GM10266 (cell line): ENCODE data around the gene ADCY3.
A peak's percentile ranks its signal among the peaks of the same experiment; 100 is the strongest.

Experiments
- DNase-seq: peaks from one replicate; pipeline ENCODE4 v3.0.0; 2012; ENCODE audit errors: extremely low spot score
- TF ChIP-seq, protein P1 (sequence below): IDR thresholded peaks from 2 replicates; pipeline ENCODE4 v1.5.1; 2012; ENCODE audit warnings: mild to moderate bottlenecking, low read depth; ENCODE audit not compliant: control insufficient read depth, insufficient read depth; ENCODE audit errors: missing control alignments

ADCY3 gene

DNA sequence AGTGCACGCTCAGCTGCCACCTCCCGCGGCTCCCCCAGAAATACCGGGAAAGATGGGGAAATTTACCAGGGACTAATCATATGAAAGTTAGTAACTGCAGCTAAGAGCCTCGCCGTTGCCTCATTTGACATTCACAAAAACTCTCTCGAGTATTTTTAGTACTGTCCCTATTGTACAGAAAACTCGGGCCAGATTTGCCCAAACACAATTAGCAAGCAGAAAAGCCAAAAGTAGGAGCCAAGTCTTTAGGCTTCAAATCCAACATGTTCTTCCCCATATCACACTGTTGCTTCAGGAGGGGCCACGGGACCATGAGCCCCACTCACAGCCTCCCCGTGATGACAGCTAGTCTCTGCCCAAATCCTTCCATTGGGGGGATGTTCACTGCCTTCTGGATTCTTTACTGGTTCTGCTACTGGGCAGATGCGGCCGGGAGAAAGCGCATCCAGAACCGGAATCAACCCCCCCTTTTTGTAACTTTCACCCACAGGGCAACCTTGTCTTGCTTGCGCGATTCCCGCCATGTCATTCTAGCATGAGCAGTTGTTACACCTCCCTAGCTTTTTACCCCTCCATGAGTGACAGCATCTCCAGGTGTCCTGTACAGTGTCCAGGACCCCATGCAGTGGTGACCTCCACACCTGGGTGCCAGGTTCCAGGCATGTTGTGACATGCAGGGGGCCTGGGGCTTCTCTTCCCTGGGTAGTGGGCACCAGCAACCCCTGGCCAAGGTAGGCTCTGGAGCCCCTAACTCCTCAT lies 91.6 kb downstream of the ADCY3 start:
- TF ChIP-seq, protein P1, sequence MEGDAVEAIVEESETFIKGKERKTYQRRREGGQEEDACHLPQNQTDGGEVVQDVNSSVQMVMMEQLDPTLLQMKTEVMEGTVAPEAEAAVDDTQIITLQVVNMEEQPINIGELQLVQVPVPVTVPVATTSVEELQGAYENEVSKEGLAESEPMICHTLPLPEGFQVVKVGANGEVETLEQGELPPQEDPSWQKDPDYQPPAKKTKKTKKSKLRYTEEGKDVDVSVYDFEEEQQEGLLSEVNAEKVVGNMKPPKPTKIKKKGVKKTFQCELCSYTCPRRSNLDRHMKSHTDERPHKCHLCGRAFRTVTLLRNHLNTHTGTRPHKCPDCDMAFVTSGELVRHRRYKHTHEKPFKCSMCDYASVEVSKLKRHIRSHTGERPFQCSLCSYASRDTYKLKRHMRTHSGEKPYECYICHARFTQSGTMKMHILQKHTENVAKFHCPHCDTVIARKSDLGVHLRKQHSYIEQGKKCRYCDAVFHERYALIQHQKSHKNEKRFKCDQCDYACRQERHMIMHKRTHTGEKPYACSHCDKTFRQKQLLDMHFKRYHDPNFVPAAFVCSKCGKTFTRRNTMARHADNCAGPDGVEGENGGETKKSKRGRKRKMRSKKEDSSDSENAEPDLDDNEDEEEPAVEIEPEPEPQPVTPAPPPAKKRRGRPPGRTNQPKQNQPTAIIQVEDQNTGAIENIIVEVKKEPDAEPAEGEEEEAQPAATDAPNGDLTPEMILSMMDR = no peak
- no peak for DNase-seq

DNA sequence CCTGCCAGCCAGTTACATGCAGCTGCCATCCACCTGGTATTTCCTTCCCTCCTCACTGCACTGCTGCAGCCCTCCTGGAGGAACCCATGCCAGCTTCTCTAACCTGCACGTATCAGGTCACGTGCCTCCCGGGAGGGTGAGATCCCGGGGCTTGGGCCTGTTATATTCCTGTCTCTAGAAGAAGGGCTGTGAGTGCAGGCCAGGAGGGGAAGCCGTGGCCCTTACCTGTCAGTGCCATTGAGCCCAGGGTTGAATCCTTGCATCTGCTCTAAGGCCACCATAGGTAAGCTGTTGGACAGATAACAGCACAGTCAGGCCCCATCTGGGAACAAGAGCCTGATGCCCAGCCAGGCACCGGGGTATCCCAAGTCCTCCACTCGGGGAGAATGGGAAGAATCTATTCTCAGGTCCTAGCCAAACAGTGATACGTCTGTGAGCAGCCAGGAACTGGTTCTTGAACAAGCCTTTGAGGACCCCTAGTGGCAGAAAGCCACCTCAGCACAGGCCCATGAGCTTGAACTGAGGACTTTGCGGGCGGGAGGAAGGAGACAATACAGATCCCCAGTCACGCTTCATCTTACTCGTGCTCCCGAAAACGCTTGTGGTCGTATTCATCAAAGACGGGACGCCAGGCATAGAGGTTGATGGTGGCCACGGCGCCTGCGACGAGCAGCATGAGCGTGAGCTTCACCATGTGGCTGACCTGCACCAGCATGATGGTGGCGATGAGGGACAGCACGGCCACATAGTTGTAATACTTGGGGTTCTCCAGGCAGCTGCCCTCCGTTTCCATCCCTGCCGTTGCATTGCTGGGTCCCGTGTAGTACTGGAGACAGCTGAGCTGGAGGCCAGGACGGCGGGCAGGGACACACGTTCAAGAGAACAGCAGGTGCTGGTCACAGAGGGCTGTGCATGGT lies 92.5 kb downstream of the ADCY3 start:
- peak; percentile 89 for DNase-seq
- TF ChIP-seq, protein P1 = peak; percentile 88

DNA sequence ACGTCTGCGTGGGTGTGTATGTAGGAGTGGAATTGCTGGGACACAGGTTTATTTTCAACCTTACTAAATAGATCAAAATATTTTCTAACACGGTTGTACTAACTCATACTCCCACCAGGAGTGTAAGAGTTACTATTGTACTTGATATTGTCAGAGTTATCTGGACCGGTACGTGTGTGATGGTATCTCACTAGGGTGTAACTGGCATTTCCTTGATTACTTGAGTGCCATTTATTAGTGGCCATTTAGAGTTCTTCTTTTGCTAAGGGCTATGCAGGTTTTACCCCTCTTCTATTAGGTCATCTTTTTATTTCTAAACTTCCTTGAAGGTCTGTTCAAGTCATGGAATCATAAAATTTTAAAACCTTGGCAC lies 93.3 kb downstream of the ADCY3 start:
- DNase-seq = no peak
- TF ChIP-seq, protein P1 = no peak

DNA sequence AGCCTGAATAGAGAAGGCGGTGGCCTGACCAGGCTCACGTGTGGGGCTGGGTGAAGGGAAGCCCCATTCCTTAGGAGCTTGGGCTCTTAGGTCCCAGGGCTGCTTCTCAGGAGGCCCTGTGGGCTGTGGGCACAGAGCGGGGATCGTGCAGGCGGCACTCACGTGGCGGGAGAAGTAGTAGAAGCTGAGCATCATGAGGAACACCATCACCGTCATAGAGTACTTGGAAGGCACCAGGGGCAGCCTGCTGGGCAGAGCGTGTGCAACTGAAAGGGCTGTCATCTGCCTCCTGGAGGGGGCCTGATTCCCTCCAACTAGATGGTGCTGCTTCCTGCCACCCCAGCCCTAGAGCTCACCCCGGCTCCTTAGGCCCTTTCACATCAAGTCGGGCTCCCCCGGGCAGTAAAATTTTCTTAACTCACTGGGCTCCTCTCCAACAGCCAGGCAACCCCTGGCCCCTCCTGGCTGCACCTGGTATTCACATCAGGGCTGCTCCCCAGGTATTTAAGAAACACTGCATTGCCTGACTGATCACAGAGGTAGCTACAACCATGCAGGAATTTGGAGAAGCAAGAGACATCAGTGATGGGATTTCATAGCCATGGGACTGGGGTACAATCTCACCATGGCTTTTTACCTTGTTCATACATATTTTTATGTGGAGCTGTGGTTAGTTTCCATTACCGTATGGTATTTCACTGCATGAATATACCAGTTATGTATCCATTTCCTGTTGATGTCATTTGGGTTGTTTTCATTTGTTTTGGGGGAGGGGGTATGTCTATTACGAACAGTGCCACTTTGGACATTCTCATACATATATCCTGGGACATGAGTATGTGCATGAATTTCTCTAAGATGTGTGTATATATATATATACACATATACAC lies 93.9 kb downstream of the ADCY3 start:
- TF ChIP-seq, protein P1 = no peak
- peak; percentile 29 for DNase-seq

DNA sequence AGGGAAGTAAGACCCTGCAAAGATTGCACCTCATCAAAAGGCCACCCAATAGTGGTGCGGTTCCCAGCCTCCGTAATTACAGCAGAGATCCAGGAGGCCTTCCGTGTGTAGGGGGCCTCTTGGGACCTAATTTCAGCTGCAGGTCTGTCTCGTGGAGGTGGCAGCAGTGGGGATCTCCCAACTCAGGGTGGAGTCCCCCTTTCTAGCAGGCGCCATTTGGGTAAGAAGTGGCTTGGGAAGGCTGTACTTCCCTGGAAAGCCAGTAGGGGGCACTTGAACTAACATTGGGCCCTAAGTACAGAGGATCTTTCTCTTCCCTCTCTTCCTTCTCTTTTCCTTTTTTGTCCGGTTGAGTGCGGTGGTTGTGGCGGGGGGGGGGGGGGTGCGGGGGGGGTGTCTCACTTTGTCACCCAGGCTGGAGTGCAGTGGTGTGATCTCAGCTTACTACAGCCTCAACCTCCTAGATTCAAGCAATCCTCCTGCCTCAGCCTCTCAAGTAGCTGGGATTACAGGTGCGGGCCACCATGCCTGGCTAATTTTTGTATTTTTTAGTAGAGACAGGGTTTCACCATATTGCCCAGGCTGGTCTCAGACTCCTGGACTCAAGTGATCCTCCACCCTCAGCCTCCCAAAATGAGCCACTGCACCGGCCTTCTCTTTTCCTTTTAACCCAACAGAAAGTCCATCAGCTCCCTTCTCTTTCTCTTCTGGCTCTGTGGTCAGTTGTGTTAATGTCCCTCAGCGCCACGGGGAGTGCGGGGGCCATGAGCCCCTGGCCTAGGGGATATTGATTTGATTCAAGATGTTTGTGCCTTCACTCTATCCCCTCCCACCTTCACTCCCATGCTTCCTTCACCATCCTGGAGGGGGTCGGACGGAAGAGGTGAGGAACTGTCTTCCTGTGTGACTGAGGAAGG lies 94.8 kb downstream of the ADCY3 start:
- peak; percentile 56 for DNase-seq
- TF ChIP-seq, protein P1 = peak; percentile 40

DNA sequence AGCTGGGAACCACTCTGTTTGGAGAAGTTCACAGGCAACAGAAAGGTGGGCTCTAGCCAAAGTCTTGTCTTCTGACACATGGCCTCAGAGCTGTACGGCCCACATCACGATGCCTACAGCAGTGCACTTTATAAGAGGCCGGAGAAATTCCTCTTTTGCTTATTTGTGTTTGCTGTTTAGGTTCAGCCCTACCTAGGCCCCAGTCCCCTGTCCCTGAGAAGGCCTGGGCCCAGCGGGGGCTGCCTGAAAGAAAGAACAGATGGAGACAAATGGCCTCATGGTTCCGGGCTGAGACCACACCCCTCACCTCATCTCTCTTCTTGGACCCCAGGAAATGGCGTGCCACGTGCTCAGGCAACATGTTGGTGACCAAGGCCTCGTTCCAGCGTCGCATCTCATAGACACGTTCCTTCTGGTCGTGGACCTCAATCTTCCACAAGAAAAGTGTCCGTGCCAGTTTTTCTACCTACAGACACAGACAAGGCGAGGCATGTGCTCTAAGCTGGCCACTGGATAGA lies 95.9 kb downstream of the ADCY3 start:
- DNase-seq = no peak
- TF ChIP-seq, protein P1 = no peak
